H4 (cell line): ENCODE results near the gene NIT2. TPM values are rescaled to one million over a fixed set of nuclear protein-coding genes. Genes with fewer than 3 reads are reported as not detected.
A peak's percentile ranks its signal among the peaks of the same experiment; 100 is the strongest.

Experiments used
- DNase-seq: peaks from one replicate; pipeline ENCODE4 v3.0.0-alpha.2; 2015; ENCODE audit warnings: low spot score
- total RNA-seq: library from RNA; depleted of rRNA; stranded (reverse); fragments of >200 nt; shearing (Covaris generic); gene quantifications from 2 replicates; pipeline ENCODE4 v1.2.3, GENCODE V29; 2014; rRNA removed

The NIT2 gene
- total RNA-seq, 1 experiment from 2014 or later, result 47.0 TPM

DNA sequence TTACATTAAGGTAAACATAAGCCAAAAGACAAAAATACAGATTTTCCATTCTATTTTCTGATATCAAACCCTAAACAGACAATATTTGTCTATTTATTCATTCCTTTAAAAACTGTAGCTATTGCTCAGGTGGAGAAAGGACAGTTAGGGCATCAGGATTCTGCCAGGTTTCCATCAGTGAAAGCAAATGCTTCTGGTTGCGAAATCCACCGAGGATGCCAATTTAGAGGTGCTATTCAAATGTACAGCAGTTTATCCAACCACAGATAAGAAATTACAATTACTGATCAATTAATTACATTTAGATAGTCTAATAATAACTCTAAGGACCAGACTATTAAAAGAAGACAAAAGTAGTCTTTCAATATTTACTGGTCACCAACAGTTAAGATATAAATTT is 62.4 kb downstream of the NIT2 start:
- DNase-seq, result no peak

GRCh38 chr3:100399341-100400071 is 64.9 kb downstream of the NIT2 start:
- DNase-seq, result no peak

DNA sequence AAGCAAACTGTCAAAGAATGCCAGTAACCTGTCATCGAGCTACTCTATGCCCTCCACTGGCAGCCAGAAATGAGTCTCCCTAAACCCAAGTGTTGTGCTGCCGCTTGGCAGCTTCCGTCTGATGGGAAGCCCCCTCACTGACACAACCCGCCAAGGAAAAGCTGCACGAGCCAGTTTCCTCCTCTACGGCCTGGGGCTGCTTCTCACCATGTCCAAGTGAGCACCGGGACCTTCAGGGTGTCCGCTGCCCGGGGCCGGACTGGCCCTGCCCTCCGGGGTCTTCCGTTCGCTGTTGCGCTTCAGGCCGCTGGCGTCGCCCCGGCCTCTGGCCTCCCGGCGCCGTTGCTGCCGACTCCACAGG is 65.8 kb downstream of the NIT2 start:
- DNase-seq, result no peak

- DNase-seq, result peak; percentile 97
These were observed 66.5 kb downstream of the NIT2 start, which contains the start of the genes LNP1 and TOMM70 for GRCh38 chr3:100400780-100401673. LNP1 (plus strand) TSS chr3:100401539; CDS start chr3:100429730, 28,191 bp downstream. TOMM70 (minus strand) TSS chr3:100401089; CDS start chr3:100400949, 140 bp downstream.

DNA sequence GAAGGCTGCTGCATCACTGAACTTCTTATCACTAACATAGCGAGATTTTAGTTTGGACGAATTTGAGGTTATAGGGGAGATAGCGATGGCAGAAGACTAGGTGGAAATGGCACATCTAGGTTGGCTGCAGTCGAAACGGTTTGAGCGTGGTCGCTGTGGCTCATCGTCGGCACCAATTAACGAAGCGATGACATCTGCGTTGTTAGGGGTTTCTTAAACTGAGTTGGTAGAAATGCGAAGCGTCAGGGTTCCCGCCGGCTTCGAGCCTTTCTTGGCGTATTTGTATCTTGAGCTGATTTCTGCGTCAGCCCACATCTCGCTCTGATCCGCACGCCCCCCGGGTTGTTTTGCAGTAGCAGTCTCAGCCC is 67.1 kb downstream of the NIT2 start:
- DNase-seq, result peak; percentile 27

DNA sequence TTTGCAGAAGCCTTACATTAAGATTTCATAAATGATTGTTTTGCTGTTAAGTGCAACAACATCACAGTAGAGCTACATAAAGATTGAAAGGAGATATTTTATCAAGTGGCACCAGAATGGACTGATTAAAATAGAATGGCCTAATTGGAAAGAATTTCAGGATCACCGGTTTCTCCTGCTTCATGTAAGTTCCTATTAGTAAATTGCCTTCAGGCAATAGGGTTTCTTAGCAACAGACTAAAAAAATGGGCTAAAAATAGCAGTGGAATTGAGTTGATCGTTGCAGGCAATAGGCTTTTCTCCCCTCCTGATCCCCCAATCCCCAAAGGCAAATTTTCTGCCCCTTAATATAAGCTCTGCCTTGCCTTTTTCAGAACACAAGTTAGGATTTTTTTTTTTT is 67.7 kb downstream of the NIT2 start:
- DNase-seq, result peak; percentile 25

DNA sequence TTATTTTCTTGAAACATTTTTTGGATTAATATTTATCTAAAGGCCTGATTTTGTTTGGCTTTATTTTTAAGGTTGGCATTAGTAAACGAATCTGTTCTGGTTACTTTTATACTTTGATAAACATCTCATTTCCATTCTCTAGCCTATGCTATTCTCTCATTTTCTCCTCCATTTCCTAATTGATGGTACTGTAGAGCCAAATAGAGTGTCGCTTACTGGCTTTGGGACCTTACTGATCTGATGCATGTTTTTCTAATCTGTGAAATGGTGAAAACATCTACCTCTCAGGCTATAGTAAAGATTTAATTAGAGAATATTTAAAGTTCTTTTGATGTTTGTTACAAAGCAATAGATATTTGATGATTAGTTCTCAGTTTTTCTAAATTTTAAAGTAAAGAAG is 68.3 kb downstream of the NIT2 start:
- DNase-seq, result no peak

DNA sequence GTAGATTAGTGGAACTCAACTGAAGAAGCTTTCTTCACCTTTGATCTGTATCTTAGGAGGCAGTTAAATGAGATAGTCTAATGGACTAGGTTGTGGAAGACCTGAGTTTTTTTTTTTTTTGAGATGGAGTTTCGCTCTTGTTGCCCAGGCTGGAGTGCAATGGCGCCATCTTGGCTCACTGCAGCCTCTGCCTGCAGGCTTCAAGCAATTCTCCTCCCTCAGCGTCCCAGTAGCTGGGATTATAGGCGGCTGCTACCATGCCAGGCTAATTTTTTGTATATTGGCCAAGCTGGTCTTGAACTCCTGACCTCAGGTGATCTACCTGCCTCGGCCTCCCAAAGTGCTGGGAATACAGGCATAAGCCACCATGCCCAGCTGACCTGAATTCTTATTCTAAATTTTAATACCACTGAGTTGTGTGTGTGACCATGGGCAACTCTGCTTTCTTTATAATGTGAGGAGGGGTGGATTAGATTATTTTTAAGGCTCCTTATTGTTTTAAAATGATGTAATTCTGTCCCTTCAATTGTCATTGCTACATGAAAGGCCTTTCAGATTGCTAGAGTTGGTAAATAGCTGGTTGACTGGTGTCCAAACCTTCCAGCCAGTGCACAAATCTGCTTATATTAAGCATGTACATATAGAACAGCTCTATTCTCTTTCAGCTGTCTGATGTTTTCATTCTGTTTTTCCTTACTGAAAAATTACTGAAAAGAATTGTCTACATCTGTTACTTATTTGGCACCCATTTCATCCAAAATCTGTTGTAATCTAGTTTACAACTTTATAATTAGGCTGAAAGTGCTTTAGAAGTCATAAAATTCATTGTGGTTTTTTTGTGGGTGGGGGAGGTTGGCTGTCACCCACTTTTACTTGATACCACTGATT is 69.0 kb downstream of the NIT2 start:
- DNase-seq, result peak; percentile 15

GRCh38 chr3:100404250-100404548 is 69.6 kb downstream of the NIT2 start:
- no peak for DNase-seq

DNA sequence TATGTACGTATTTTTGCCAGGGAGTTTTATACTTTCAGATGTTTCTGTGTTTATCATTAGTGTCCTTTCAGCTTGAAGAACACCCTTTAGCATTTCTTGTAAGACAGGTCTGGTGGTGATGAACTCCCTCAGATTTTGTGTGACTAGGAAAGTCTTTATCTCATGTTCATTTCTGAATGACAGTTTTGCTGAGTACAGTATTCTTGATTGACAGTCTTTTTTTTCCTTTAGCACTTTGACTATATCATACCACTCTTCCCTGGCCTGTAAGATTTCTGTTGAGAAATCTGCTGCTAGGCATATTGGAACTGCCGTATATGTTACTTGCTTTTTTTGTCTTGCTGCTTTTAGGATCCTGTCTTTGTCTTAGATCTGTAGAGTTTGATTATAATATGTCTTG is 72.6 kb downstream of the NIT2 start:
- no peak for DNase-seq

DNA sequence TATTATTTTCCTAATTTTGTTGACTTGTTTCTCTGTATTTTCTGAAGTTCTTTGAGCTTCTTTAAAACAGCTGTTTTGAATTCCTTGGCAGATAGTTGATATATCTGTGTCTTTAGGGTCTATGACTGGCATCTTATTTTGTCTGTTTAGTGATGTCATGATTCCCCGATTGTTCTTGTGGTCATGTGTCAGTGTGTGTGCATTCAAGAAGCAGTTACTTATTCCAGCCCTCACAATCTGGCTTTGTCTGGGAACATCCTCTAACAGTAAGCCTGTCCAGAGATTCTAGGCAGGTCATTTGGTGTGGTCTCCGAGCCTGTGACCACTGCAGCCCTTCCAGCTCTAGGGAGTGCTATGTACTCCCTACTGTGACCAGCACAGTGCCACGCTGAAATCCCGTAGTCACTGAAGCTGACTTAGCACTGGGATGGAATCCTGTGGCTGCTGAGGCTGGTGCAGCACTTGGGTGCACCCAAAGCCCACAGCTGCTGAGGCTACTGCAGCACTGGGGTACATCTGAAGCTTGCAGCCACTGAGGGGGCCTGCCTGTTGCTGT is 73.5 kb downstream of the NIT2 start:
- DNase-seq, result no peak

Other genes starting within 250 kb of the NIT2 start
- gene FILIP1L, start 220.3 kb upstream of the NIT2 start, total RNA-seq, result 30.0 and 37.8 TPM in 2 replicates
- 20.4 and 23.3 TPM in 2 replicates for gene TBC1D23, start 73.8 kb upstream of the NIT2 start, total RNA-seq
- gene TOMM70, start 66.3 kb downstream of the NIT2 start, total RNA-seq, result 53.4 and 64.9 TPM in 2 replicates
- 4.7 and 7.0 TPM in 2 replicates for gene LNP1, start 66.8 kb downstream of the NIT2 start, total RNA-seq
- 22.1 and 31.6 TPM in 2 replicates for gene TMEM45A, start 157.9 kb downstream of the NIT2 start, total RNA-seq